Trophoblast cell (in vitro differentiated cells and primary cell): ENCODE measurements around the gene PRKAR1B.

Source experiments
- DNase-seq, 2 donors: peaks; one replicate each; pipeline ENCODE4 v3.0.0-alpha.2; 2016
- H2AFZ ChIP-seq: 2 replicates; pipeline ENCODE4 v1.6.1; 2013; ENCODE audit warnings: low read length, moderate library complexity, mild to moderate bottlenecking; ENCODE audit not compliant: insufficient read depth, poor library complexity
- H2AK5ac ChIP-seq: 2 replicates; pipeline ENCODE4 v1.6.1; 2013; ENCODE audit warnings: mild to moderate bottlenecking, low read length
- H2BK120ac ChIP-seq: 2 replicates; pipeline ENCODE4 v1.6.1; 2013; ENCODE audit warnings: low read length, mild to moderate bottlenecking, moderate library complexity; ENCODE audit not compliant: insufficient read depth, poor library complexity
- H2BK12ac ChIP-seq: 2 replicates; pipeline ENCODE4 v1.6.1; 2013; ENCODE audit warnings: mild to moderate bottlenecking, low read length, moderate library complexity
- H2BK5ac ChIP-seq: 2 replicates; pipeline ENCODE4 v1.6.1; 2013; ENCODE audit warnings: low read length, low read depth, moderate library complexity, mild to moderate bottlenecking; ENCODE audit not compliant: poor library complexity
- H3K14ac ChIP-seq: 2 replicates; pipeline ENCODE4 v1.6.1; 2013; ENCODE audit warnings: mild to moderate bottlenecking, low read length
- H3K18ac ChIP-seq: 2 replicates; pipeline ENCODE4 v1.6.1; 2013; ENCODE audit warnings: mild to moderate bottlenecking, low read length
- H3K23ac ChIP-seq: 2 replicates; pipeline ENCODE4 v1.6.1; 2013; ENCODE audit warnings: low read length
- H3K27ac ChIP-seq: 2 replicates; pipeline ENCODE4 v1.5.1; 2013; ENCODE audit warnings: low read depth, mild to moderate bottlenecking, inconsistent platforms, low read length, moderate library complexity
- H3K27me3 ChIP-seq: 2 replicates; pipeline ENCODE4 v1.6.1; 2013; ENCODE audit warnings: inconsistent platforms, mild to moderate bottlenecking, low read length, moderate library complexity; ENCODE audit not compliant: insufficient read depth
- H3K36me3 ChIP-seq, 2 experiments: 1 replicate in 1 of 2; 2 replicates in 1 of 2; pipeline ENCODE4 v1.6.1; 2013; ENCODE audit warnings: low read length in 2 of 2, mild to moderate bottlenecking in 2 of 2, moderate library complexity in 1 of 2; ENCODE audit not compliant: insufficient read depth in 2 of 2, control insufficient read depth in 1 of 2
- H3K4ac ChIP-seq: 2 replicates; pipeline ENCODE4 v1.6.1; 2013; ENCODE audit warnings: low read depth, mild to moderate bottlenecking, low read length, moderate library complexity
- H3K4me1 ChIP-seq, 2 experiments: 1 replicate in 1 of 2; 2 replicates in 1 of 2; pipeline ENCODE4 v1.6.1; 2013; ENCODE audit warnings: low read length in 2 of 2, mild to moderate bottlenecking in 2 of 2, moderate library complexity in 1 of 2; ENCODE audit not compliant: insufficient read depth in 2 of 2, control insufficient read depth in 1 of 2
- H3K4me2 ChIP-seq: 2 replicates; pipeline ENCODE4 v1.6.1; 2013; ENCODE audit warnings: inconsistent platforms, mild to moderate bottlenecking, low read length, moderate library complexity
- H3K4me3 ChIP-seq: 2 replicates; pipeline ENCODE4 v1.5.1; 2013; ENCODE audit warnings: mild to moderate bottlenecking, low read depth, low read length, inconsistent platforms
- H3K79me1 ChIP-seq: one replicate; pipeline ENCODE4 v1.6.1; 2013; ENCODE audit warnings: low read length
- H3K79me2 ChIP-seq: 2 replicates; pipeline ENCODE4 v1.6.1; 2013; ENCODE audit warnings: low read length, mild to moderate bottlenecking; ENCODE audit not compliant: control insufficient read depth, insufficient read depth, poor library complexity
- H3K9ac ChIP-seq: 2 replicates; pipeline ENCODE4 v1.6.1; 2013; ENCODE audit warnings: mild to moderate bottlenecking, low read length
- H3K9me3 ChIP-seq: 2 replicates; pipeline ENCODE4 v1.6.1; 2013; ENCODE audit warnings: low read depth, mild to moderate bottlenecking, control low read depth, inconsistent platforms, low read length; ENCODE audit not compliant: insufficient read depth
- H4K12ac ChIP-seq: 2 replicates; pipeline ENCODE4 v1.6.1; 2013; ENCODE audit warnings: low read depth, mild to moderate bottlenecking, low read length, moderate library complexity
- H4K8ac ChIP-seq: 2 replicates; pipeline ENCODE4 v1.6.1; 2013; ENCODE audit warnings: low read depth, mild to moderate bottlenecking, low read length, moderate library complexity
- H4K91ac ChIP-seq: one replicate; pipeline ENCODE4 v1.6.1; 2013; ENCODE audit warnings: low read depth, mild to moderate bottlenecking, low read length, moderate library complexity
- WGBS: extraction: QIAGEN DNeasy Blood & Tissue Kit; methylation state at CpG from one replicate; pipeline ENCODE4 v1.1.7; 2013; ENCODE audit warnings: missing lambda C conversion rate; ENCODE audit not compliant: insufficient read length, insufficient coverage; ENCODE audit errors: extremely low coverage; 5-methylcytosine and 5-hydroxymethylcytosine counted together

The PRKAR1B gene

DNA sequence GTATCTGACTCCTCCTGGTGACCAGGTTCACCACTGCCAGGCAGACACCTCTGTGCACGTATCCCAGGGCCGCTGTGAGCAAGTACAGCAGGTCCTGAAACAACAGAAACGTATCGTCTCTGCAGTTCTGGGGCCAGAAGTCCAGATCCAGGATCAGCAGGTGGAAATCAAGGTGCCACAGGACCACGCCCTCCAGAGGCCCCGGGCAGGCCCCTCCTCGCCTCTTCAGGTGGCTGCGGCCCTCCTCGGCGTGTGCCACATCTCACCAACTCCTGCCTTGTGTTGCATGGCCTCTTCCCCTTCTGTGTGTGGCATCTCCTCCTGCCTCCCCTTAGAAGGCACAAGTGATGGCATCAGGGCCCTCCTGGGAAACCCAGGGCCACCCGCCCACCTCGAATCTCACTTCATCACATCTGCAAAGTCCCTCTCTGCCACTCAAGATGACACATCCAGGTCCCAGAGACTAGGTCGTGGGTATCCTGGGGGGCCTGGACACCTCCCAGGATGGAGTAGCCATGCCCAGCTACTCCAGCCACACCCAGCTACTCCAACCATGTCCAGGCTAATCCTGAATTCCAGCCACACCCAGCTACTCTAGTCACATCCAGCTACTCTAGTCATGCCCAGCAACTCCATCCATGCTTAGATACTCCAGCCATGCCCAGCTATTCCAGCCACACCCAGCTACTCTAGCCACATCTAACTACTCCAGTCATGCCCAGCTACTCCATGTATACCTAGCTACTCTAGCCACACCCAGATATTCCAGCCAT is 53.2 kb downstream of the PRKAR1B start:
- Histone ChIP-seq H4K8ac (no peak overlapping the region), H2BK12ac (no peak overlapping the region), H3K23ac (no peak overlapping the region), H3K9ac (no peak overlapping the region), H3K27ac (no peak overlapping the region), H2BK5ac (no peak overlapping the region), H3K79me1 (no peaks in the 10 kb centered on the region), H2BK120ac (no peak overlapping the region), H2AFZ (no peak overlapping the region), H3K18ac (no peak overlapping the region), H3K9me3 (peaks cover 7% of the 10 kb centered on the region), H3K14ac (no peak overlapping the region), H3K4ac (no peak overlapping the region), H4K12ac (no peak overlapping the region), H3K4me2 (no peak overlapping the region), H4K91ac (no peak overlapping the region), H3K36me3 (no peaks in the 10 kb centered on the region), H3K4me1 (no peaks in the 10 kb centered on the region), H3K27me3 (no peaks in the 10 kb centered on the region), H3K4me3 (no peak overlapping the region), H3K79me2 (no peaks in the 10 kb centered on the region), H2AK5ac (no peak overlapping the region)
- no CpG with 5 or more reads among the region's 13 CpGs for WGBS
- no peak for DNase-seq

DNA sequence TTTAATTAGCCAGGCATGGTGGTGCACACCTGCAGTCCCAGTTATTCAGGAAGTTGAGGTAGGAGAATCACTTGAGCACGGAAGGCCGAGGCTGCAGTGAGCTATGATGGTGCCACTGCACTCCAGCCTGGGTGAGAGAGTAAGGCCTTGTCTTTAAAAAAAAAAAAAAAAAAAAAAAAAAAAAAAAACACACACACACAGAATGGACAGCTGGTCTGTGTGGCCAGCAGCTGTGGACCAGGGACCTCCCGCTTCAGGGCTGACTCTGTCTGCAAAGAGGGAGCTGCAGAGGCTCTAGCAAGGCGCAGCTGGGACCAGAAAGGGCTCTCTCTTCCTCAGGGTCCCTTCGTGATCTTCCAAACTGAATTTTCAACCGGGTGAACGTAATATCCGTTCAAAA is 54.2 kb downstream of the PRKAR1B start:
- Histone ChIP-seq H3K27me3 (no peaks in the 10 kb centered on the region), H4K12ac (no peak overlapping the region), H3K18ac (no peak overlapping the region), H3K14ac (no peak overlapping the region), H3K9me3 (peaks cover 7% of the 10 kb centered on the region), H2AK5ac (no peak overlapping the region), H3K9ac (no peak overlapping the region), H4K8ac (no peak overlapping the region), H3K27ac (no peak overlapping the region), H3K36me3 (no peaks in the 10 kb centered on the region), H3K4me2 (no peak overlapping the region), H2BK120ac (no peak overlapping the region), H2AFZ (no peak overlapping the region), H2BK5ac (no peak overlapping the region), H3K4me1 (no peaks in the 10 kb centered on the region), H3K79me2 (no peaks in the 10 kb centered on the region), H4K91ac (no peak overlapping the region), H3K23ac (no peak overlapping the region), H3K4ac (no peak overlapping the region), H3K4me3 (no peak overlapping the region), H3K79me1 (no peaks in the 10 kb centered on the region), H2BK12ac (no peak overlapping the region)
- DNase-seq, result no peak
- no CpG with 5 or more reads among the region's 8 CpGs for WGBS

DNA sequence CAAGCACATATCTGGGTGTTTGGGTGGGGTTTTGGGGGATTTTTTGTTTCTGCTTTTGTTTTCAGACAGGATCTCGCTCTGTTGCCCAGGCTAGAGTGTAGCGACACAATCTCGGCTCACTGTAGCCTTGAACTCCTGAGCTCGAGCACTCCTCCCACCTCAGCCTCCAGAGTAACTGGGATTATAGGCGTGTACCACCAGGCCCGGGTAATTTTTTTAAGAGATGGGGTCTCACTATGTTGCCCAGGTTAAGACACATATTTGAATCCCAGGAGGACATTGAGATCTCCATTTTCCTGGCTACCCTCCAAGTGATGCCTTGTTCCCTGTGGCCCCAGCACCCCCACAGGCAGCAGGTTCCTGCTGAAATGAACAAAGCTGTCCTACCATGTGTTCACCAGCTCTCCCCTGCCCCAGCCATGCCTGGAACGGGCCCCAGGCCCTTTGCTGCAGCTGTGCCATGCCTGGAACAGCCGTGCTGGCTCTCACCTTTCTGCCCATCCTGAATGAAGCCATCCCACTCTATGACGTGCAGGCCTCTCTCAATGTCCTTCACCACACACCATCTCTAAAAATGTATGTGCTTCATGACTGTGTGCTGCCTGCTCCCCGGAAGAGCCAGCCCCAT is 55.6 kb downstream of the PRKAR1B start:
- Histone ChIP-seq H2BK12ac (no peak overlapping the region), H3K14ac (no peak overlapping the region), H3K4me2 (no peak overlapping the region), H3K9ac (no peak overlapping the region), H3K4me3 (no peak overlapping the region), H3K79me2 (no peaks in the 10 kb centered on the region), H3K27ac (no peak overlapping the region), H3K36me3 (no peaks in the 10 kb centered on the region), H2BK120ac (no peak overlapping the region), H3K18ac (no peak overlapping the region), H2AK5ac (no peak overlapping the region), H4K91ac (no peak overlapping the region), H3K27me3 (no peaks in the 10 kb centered on the region), H3K9me3 (peaks cover 7% of the 10 kb centered on the region), H4K12ac (no peak overlapping the region), H3K4ac (no peak overlapping the region), H3K79me1 (no peaks in the 10 kb centered on the region), H2AFZ (no peak overlapping the region), H2BK5ac (no peak overlapping the region), H4K8ac (no peak overlapping the region), H3K23ac (no peak overlapping the region), H3K4me1 (no peaks in the 10 kb centered on the region)
- WGBS, result no CpG with 5 or more reads among the region's 10 CpGs
- no peak for DNase-seq

DNA sequence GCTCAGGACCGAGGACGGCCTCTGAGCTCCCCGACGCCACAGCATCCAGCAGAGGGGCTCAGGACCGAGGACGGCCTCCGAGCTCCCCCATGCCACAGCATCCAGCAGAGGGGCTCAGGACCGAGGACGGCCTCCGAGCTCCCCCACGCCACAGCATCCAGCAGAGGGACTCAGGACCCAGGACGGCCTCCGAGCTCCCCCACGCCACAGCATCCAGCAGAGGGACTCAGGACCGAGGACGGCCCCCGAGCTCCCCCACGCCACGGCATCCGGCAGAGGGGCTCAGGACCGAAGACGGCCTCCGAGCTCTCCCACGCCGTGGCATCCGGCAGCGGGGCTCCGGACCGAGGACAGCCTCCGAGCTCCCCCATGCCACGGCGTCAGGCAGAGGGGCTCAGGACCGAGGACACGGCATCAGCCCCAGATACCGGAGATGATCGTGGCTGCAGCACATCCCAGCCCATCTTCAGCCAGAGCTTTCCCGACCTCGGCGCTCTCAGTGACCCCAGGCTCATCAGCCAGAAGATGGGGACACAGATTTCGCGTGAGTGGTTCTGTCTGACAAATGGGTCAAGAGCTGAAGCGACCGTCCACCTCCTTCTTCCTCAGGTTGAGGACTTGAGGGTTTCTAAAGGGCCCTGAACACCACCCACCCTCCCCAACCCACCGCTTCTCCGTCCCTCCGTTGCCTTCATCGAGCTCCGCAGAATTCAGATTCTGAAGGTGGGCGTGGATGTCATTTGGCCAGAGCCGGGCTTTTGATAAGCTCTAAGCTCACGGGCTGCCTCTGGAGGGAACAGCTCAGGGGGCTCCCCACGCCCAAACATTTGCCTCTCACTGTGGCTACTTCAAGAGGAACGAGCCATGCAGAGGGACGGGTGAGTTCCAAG is 56.3 kb downstream of the PRKAR1B start:
- H3K27me3 ChIP-seq, result no peaks in the 10 kb centered on the region
- H3K9me3 ChIP-seq, result peaks cover 7% of the 10 kb centered on the region
- H4K12ac ChIP-seq, result no peak overlapping the region
- no peaks in the 10 kb centered on the region for H3K79me2 ChIP-seq
- H2AFZ ChIP-seq, result no peak overlapping the region
- no peak overlapping the region for H3K14ac ChIP-seq
- H3K4me3 ChIP-seq, result no peak overlapping the region
- H2BK5ac ChIP-seq, result no peak overlapping the region
- H2AK5ac ChIP-seq, result no peak overlapping the region
- H3K27ac ChIP-seq, result no peak overlapping the region
- H4K8ac ChIP-seq, result no peak overlapping the region
- H4K91ac ChIP-seq, result no peak overlapping the region
- no peak overlapping the region for H3K23ac ChIP-seq
- no peak overlapping the region for H2BK12ac ChIP-seq
- no peak for DNase-seq
- H3K79me1 ChIP-seq, result no peaks in the 10 kb centered on the region
- H3K4me1 ChIP-seq, result no peaks in the 10 kb centered on the region
- no peak overlapping the region for H3K4ac ChIP-seq
- no CpG with 5 or more reads among the region's 54 CpGs for WGBS
- no peak overlapping the region for H3K18ac ChIP-seq
- no peaks in the 10 kb centered on the region for H3K36me3 ChIP-seq
- no peak overlapping the region for H3K9ac ChIP-seq
- H3K4me2 ChIP-seq, result no peak overlapping the region
- no peak overlapping the region for H2BK120ac ChIP-seq
